ENCODE data around the gene SPARC.

DNA sequence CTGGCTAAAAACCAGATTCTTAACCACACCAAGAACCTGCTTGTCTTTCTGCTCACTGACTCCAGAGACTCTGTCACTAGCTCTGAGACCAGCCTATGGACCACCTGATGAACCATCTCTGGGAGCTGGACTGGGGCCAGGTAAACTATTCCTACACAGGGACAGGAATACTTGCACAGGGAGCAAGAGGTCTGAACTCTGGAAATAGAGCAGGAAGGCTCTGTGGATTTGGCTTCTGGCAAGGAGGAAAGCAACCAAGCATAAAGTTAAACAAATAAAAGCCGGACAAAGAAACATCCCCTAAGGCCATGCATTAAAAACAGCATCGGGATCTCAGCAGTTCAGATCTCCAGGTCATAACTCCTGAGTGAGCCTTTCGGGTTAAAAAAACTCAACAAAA, 5.6 kb upstream of the SPARC start:
- TF ChIP-seq, protein P1, sequence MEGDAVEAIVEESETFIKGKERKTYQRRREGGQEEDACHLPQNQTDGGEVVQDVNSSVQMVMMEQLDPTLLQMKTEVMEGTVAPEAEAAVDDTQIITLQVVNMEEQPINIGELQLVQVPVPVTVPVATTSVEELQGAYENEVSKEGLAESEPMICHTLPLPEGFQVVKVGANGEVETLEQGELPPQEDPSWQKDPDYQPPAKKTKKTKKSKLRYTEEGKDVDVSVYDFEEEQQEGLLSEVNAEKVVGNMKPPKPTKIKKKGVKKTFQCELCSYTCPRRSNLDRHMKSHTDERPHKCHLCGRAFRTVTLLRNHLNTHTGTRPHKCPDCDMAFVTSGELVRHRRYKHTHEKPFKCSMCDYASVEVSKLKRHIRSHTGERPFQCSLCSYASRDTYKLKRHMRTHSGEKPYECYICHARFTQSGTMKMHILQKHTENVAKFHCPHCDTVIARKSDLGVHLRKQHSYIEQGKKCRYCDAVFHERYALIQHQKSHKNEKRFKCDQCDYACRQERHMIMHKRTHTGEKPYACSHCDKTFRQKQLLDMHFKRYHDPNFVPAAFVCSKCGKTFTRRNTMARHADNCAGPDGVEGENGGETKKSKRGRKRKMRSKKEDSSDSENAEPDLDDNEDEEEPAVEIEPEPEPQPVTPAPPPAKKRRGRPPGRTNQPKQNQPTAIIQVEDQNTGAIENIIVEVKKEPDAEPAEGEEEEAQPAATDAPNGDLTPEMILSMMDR (conservative IDR thresholded peaks at IDR 0.05; ENCODE audit: low read depth, low read length) = no peak
- no peak for TF ChIP-seq EZH2 (IDR thresholded peaks at IDR 0.05; ENCODE audit: borderline replicate concordance, low read depth, low read length, poor library complexity, severe bottlenecking)

Data from A673 (cell line).